HFFc6 (cell line): ENCODE results near the gene APBB3. TPM values are rescaled to one million over a fixed set of nuclear protein-coding genes. Genes with fewer than 3 reads are reported as not detected.

ENCODE experiments used
- DNase-seq: peaks from one replicate; pipeline ENCODE4 v3.0.0-alpha.2; 2018
- H3K27ac Mint-ChIP-seq: 2 replicates; pipeline ENCODE4 v1.8.0; 2020; ENCODE audit warnings: mild to moderate bottlenecking, mixed read lengths
- H3K27me3 Mint-ChIP-seq: 2 replicates; pipeline ENCODE4 v1.8.0; 2021; ENCODE audit warnings: mild to moderate bottlenecking, moderate library complexity, mixed read lengths; ENCODE audit not compliant: insufficient read depth
- H3K36me3 Mint-ChIP-seq: 2 replicates; pipeline ENCODE4 v1.8.0; 2021; ENCODE audit warnings: low read depth, mixed read lengths
- H3K4me1 Mint-ChIP-seq: 2 replicates; pipeline ENCODE4 v1.8.0; 2020; ENCODE audit warnings: low read depth, mixed read lengths
- H3K4me3 Mint-ChIP-seq: 2 replicates; pipeline ENCODE4 v1.8.0; 2020; ENCODE audit warnings: mild to moderate bottlenecking, moderate library complexity, mixed read lengths
- H3K9me3 Mint-ChIP-seq: 2 replicates; pipeline ENCODE4 v1.8.0; 2020; ENCODE audit warnings: mild to moderate bottlenecking, mixed read lengths
- total RNA-seq, 6 experiments: library from RNA; stranded (reverse); fragmentation: NEBNext Ultra II Directional; extraction: Animal tissue kit (Norgen Biotek cat#: 25700); gene quantifications; 2 replicates in 1 of 6; 3 replicates in 5 of 6; pipeline ENCODE4 v1.2.3, GENCODE V29; 2021
- TF ChIP-seq, protein P1 (sequence below): fragments of 200-600 bp; sonication (generic); IDR thresholded peaks from 2 replicates; pipeline ENCODE4 v1.5.0; 2021; ENCODE audit warnings: antibody characterized with exemption, mild to moderate bottlenecking

APBB3 gene
- total RNA-seq, 6 experiments from 2014 or later: 11.0 to 13.0 (median 11.7) TPM

DNA sequence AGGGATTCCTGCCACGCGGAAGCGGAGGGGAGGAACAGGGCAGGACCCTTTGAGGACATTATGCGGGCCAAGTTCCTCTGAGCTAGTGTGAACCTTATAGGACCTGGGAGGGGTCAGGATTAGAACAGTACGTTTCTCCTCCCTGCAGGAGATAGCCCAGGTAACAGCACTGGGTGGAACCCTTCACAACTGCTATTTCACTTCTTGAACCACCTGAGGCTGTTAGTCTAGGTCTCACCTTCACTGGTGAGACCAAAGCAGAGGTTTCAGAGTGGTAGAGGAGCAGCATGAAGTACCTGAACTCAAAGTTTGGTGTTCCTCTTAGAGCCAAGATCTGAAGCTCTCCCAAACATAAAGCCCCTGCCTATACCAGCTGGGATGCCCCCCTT, 16.1 kb downstream of the APBB3 start:
- no peak for DNase-seq
- TF ChIP-seq, protein P1, sequence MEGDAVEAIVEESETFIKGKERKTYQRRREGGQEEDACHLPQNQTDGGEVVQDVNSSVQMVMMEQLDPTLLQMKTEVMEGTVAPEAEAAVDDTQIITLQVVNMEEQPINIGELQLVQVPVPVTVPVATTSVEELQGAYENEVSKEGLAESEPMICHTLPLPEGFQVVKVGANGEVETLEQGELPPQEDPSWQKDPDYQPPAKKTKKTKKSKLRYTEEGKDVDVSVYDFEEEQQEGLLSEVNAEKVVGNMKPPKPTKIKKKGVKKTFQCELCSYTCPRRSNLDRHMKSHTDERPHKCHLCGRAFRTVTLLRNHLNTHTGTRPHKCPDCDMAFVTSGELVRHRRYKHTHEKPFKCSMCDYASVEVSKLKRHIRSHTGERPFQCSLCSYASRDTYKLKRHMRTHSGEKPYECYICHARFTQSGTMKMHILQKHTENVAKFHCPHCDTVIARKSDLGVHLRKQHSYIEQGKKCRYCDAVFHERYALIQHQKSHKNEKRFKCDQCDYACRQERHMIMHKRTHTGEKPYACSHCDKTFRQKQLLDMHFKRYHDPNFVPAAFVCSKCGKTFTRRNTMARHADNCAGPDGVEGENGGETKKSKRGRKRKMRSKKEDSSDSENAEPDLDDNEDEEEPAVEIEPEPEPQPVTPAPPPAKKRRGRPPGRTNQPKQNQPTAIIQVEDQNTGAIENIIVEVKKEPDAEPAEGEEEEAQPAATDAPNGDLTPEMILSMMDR: no peak
- no peaks in the 10 kb centered on the region for H3K9me3 Mint-ChIP-seq
- H3K4me3 Mint-ChIP-seq: peak overlapping the region; percentile 68
- H3K4me1 Mint-ChIP-seq: peaks cover 49% of the 10 kb centered on the region
- H3K27me3 Mint-ChIP-seq: peaks cover 14% of the 10 kb centered on the region
- H3K27ac Mint-ChIP-seq: peak overlapping the region; percentile 80
- H3K36me3 Mint-ChIP-seq: peaks cover 42% of the 10 kb centered on the region

GRCh38 chr5:140547508-140548299, 16.7 kb downstream of the APBB3 start, which contains the start of gene EIF4EBP3:
Gene EIF4EBP3 (plus strand): TSS chr5:140547662. CDS start chr5:140547738, 76 bp downstream.
- DNase-seq: peak; percentile 96
- Mint-ChIP-seq H3K27me3 (peaks cover 14% of the 10 kb centered on the region), H3K36me3 (peaks cover 36% of the 10 kb centered on the region), H3K27ac (peak within 1 kb of the TSS; percentile 80), H3K9me3 (no peaks in the 10 kb centered on the region), H3K4me3 (peak within 1 kb of the TSS; percentile 68), H3K4me1 (peaks cover 43% of the 10 kb centered on the region)
- TF ChIP-seq, protein P1: peak; percentile 75

GRCh38 chr5:140546851-140547507, 17.4 kb downstream of the APBB3 start:
- peaks cover 36% of the 10 kb centered on the region for H3K36me3 Mint-ChIP-seq
- TF ChIP-seq, protein P1: no peak
- H3K4me3 Mint-ChIP-seq: peak overlapping the region; percentile 68

DNA sequence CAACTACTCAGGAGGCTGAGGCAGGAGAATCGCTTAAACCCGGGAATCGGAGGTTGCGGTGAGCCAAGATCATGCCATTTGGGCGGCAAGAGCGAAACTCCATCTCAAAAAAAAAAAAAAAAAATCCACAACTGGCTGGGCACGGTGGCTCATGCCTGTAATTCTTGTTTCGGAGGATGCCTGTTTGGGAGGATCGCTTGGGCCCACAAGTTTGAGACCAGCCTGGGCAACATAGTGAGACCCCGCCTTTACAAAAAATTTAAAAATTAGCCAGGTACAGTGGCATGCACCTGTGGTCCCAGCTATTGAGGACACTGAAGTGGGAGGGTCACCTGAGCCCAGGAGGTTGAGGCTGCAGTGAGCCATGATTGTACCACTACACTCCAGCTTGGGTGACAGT, 18.8 kb downstream of the APBB3 start:
- Mint-ChIP-seq H3K27me3 (peaks cover 14% of the 10 kb centered on the region), H3K36me3 (peaks cover 26% of the 10 kb centered on the region), H3K4me1 (peaks cover 42% of the 10 kb centered on the region), H3K4me3 (no peak overlapping the region), H3K27ac (0 out of 2 replicates have a peak overlapping the region, but pooled peaks have one; percentile 24), H3K9me3 (no peaks in the 10 kb centered on the region)
- no peak for DNase-seq
- TF ChIP-seq, protein P1: no peak

More at GRCh38 chr5:140546851-140547507, 17.4 kb downstream of the APBB3 start:
- Mint-ChIP-seq H3K27me3 (peaks cover 14% of the 10 kb centered on the region), H3K4me1 (peaks cover 42% of the 10 kb centered on the region), H3K27ac (peak overlapping the region; percentile 80), H3K9me3 (no peaks in the 10 kb centered on the region)
- DNase-seq: no peak

DNA sequence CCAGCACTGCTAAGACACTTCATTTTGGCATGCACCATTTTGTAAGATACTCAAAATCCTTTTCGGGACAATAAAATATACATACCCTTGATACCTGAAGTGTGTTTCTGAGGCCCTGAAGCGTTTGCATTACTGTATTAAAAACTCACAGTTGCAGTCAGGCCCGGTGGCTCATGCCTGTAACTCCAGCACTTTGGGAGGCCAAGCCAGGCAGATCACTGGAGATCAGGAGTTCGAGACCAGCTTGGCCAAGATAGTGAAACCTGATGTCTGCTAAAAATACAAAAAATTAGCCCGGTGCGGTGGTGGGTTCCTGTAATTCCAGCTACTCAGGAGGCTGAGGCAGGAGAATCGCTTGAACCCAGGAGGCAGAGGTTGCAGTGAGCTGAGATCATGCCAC, 19.4 kb downstream of the APBB3 start:
- peaks cover 14% of the 10 kb centered on the region for H3K27me3 Mint-ChIP-seq
- DNase-seq: no peak
- H3K4me1 Mint-ChIP-seq: peaks cover 44% of the 10 kb centered on the region
- H3K27ac Mint-ChIP-seq: no peak overlapping the region; the same call in 1 of the 2 replicates
- TF ChIP-seq, protein P1: no peak
- H3K9me3 Mint-ChIP-seq: no peaks in the 10 kb centered on the region
- peaks cover 20% of the 10 kb centered on the region for H3K36me3 Mint-ChIP-seq
- H3K4me3 Mint-ChIP-seq: no peak overlapping the region
